ENCODE data around the gene APBB2.

The APBB2 gene

DNA sequence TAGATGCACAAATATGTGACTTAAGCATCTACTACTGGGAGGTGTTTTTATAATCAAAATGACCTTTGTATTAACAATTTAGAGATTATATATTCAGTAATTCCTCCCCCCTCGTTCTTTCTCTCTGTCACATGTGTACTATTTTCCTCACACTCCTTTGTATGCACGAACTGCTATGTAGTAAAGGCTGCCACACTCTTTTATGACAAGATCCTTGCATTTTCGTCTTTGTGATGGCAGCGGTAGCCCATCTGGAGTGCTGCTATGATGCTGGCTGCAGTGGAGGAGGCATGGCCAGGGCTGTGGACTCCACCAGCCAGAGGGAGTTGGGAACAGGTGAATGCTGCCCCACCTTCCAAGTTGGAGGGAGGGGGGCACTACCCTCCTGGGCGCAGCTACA, 248.3 kb downstream of the APBB2 start:
- no peak for FAIRE-seq
- no peak for DNase-seq (ENCODE audit: insufficient read length, low spot score)
- TF ChIP-seq, protein P1, sequence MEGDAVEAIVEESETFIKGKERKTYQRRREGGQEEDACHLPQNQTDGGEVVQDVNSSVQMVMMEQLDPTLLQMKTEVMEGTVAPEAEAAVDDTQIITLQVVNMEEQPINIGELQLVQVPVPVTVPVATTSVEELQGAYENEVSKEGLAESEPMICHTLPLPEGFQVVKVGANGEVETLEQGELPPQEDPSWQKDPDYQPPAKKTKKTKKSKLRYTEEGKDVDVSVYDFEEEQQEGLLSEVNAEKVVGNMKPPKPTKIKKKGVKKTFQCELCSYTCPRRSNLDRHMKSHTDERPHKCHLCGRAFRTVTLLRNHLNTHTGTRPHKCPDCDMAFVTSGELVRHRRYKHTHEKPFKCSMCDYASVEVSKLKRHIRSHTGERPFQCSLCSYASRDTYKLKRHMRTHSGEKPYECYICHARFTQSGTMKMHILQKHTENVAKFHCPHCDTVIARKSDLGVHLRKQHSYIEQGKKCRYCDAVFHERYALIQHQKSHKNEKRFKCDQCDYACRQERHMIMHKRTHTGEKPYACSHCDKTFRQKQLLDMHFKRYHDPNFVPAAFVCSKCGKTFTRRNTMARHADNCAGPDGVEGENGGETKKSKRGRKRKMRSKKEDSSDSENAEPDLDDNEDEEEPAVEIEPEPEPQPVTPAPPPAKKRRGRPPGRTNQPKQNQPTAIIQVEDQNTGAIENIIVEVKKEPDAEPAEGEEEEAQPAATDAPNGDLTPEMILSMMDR (IDR thresholded peaks at IDR 0.05; ENCODE audit: insufficient read depth, missing control alignments) = no peak

DNA sequence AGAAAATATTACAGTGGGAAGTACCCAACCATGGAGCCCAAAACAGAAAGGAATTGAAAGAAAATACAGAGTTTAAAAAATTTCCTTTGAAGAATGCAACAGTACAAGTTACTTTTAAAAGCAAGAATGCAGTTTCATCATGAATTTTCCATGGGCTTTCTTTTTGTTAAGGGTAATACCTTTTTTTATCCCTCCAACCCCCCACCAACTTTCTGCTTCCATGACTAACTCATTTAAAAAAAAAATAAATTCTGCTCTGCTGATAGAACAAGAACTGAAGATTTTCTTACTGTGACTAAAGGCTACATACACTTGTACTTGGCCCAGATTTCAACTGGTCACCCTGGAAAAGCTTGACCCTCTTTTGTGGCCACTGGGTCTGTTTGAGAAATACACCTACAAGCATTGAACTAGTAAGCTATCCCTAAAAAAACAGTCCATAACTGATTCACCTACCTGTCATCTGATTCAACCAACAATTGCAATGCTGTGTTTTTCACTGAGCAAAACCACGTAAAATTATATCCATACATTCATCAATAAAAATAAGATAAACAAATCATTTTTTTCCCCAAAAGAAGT, 250.4 kb downstream of the APBB2 start:
- FAIRE-seq = no peak
- TF ChIP-seq, protein P1 (IDR thresholded peaks at IDR 0.05; ENCODE audit: insufficient read depth, missing control alignments) = no peak
- no peak for DNase-seq (ENCODE audit: insufficient read length, low spot score)

DNA sequence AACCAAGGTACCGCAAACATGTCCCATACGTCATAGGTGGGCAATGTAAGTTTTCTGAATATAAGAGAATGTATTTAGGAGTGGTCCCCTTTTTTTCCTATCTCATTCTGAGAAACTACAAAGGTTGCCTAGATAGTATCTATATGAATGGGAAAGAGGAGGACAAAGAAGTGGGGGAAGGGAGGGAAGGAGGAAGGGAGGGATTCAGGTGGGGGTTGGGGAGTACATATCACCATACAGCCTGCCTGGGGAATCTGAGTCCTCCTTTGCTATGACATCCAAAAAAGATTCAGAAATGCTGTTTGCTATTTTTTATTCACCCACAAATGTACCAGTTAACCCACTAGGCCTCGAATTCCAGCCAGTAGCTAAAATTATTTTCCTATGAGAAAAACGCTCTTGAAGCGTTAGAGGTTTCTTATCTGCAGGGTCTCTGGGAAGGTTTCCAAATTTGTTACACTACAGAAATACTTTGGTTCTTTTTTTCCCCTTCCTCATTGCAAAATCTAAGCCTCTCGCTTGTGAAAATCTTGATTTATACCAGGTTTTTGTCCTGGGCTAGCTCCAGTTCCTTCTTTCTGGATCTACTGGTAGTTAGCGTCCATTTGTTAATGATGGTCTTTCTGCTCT, 251.7 kb downstream of the APBB2 start:
- FAIRE-seq = no peak
- no peak for DNase-seq (ENCODE audit: insufficient read length, low spot score)
- TF ChIP-seq, protein P1 (IDR thresholded peaks at IDR 0.05; ENCODE audit: insufficient read depth, missing control alignments) = no peak

DNA sequence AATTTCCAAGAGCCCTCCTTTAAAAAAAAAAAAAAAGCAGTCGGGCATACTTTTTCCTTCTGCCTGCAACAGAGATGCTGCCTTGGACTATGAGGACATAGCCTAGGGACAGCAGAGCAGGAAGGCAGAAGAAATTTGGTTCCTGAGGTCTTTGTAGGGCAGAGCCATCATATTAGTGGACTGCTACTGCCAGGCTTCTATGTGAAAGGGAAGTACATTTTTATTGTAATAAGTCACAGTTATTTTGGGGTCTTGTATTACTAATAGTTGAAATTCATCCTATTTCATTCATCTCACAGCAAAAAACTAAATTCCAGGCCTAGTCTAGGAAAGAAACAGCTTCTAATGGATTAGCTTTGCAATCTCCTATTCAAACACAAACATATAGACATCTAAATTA, 253.4 kb downstream of the APBB2 start:
- DNase-seq (ENCODE audit: insufficient read length, low spot score) = no peak
- TF ChIP-seq, protein P1 (IDR thresholded peaks at IDR 0.05; ENCODE audit: insufficient read depth, missing control alignments) = no peak
- FAIRE-seq = no peak

DNA sequence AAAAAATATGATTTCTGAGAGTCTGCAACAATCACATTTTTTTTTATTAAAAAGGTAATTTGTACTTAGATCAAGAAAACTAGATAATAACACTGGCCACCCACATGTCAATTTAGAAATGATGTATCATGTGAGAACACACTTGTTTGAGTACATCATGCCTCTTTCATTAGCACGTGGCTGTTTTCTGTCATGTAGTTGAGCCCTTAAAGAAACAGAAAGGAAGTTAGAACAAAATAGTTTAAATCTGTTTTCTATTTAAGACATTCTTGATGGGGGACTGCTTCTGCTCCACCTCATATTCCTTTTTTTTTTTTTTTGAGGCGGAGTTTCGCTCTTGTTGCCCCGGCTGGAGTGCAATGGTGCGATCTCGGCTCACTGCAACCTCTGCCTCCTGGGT, 257.1 kb downstream of the APBB2 start:
- TF ChIP-seq, protein P1 (IDR thresholded peaks at IDR 0.05; ENCODE audit: insufficient read depth, missing control alignments) = no peak
- DNase-seq (ENCODE audit: insufficient read length, low spot score) (no peak), FAIRE-seq (no peak)

DNA sequence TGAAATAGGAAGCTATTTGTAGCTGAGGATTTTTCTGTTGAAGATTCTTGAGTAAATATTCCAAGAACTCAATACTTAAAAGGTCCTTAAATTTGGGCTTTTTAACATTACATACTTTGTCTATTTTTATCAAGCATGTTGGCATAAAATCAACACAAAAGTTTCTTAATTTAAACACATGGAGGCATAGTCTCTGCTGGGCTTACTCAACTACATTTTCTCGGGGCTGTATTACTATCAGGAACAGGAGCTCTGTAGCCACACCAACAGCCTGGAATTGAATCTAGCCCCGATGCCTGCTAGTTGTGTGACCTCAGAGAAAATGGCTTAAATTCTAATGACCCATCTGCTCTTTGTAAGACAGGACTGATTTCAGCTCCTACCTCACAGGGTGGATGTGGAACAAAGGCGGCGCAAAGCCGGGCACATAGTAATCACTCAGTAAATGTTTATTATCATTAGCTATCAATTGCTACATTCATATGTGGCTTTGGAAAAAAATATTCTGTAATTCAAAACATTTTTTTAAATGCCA, 257.6 kb downstream of the APBB2 start:
- no peak for DNase-seq (ENCODE audit: insufficient read length, low spot score)
- no peak for FAIRE-seq

More for the DNA sequence above, 257.6 kb downstream of the APBB2 start:
- TF ChIP-seq, protein P1 (IDR thresholded peaks at IDR 0.05; ENCODE audit: insufficient read depth, missing control alignments) = no peak

Data from D721Med (cell line).